Measurements from ENCODE around the gene RNF180.

- TF ChIP-seq, protein P1, sequence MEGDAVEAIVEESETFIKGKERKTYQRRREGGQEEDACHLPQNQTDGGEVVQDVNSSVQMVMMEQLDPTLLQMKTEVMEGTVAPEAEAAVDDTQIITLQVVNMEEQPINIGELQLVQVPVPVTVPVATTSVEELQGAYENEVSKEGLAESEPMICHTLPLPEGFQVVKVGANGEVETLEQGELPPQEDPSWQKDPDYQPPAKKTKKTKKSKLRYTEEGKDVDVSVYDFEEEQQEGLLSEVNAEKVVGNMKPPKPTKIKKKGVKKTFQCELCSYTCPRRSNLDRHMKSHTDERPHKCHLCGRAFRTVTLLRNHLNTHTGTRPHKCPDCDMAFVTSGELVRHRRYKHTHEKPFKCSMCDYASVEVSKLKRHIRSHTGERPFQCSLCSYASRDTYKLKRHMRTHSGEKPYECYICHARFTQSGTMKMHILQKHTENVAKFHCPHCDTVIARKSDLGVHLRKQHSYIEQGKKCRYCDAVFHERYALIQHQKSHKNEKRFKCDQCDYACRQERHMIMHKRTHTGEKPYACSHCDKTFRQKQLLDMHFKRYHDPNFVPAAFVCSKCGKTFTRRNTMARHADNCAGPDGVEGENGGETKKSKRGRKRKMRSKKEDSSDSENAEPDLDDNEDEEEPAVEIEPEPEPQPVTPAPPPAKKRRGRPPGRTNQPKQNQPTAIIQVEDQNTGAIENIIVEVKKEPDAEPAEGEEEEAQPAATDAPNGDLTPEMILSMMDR (conservative IDR thresholded peaks at IDR 0.05; ENCODE audit: low read depth, low read length) = no peak
- no peak for TF ChIP-seq EZH2phosphoT487 (IDR thresholded peaks at IDR 0.05; ENCODE audit: borderline replicate concordance, low read length)
- no peak for TF ChIP-seq EZH2 (IDR thresholded peaks at IDR 0.05; ENCODE audit: low read length, unreplicated experiment)
These were observed 127.1 kb downstream of the RNF180 start for GRCh38 chr5:64292611-64293215.

Measured in PC-3 (cell line).